GM23248 (cell line): ENCODE results near the gene GXYLT2.

Experiments
- EZH2 ChIP-seq: fragments of 200-600 bp; sonication (generic); IDR thresholded peaks from 2 replicates; pipeline ENCODE4 v1.6.1; 2018; ENCODE audit warnings: antibody characterized with exemption, mild to moderate bottlenecking; ENCODE audit not compliant: insufficient read depth, poor library complexity, severe bottlenecking
- EZH2phosphoT487 ChIP-seq: fragments of 200-600 bp; sonication (generic); IDR thresholded peaks from 2 replicates; pipeline ENCODE4 v1.6.1; 2018; ENCODE audit warnings: antibody characterized with exemption, moderate library complexity, mild to moderate bottlenecking, low read depth; ENCODE audit not compliant: insufficient read depth

- TF ChIP-seq EZH2: no peak
- TF ChIP-seq EZH2phosphoT487: no peak
Observed at GRCh38 chr3:72848703-72849081, 39.2 kb upstream of the GXYLT2 start.
